Fibroblast of skin of left quadriceps (primary cell): ENCODE data around the gene ACSF2.
"Not testable (repeated sequence)": the region's sequence is repeated elsewhere in the genome, so short reads cannot be mapped to it uniquely, and the experiment has no call there.

ENCODE experiments used
- DNase-seq, 2 experiments: peaks; one replicate each; pipeline ENCODE4 v3.0.0-alpha.2; 2013; ENCODE audit warnings: low read depth in 2 of 2

The ACSF2 gene

GRCh38 chr17:50462446-50462845, 36.4 kb downstream of the ACSF2 start:
- no peak for DNase-seq

DNA sequence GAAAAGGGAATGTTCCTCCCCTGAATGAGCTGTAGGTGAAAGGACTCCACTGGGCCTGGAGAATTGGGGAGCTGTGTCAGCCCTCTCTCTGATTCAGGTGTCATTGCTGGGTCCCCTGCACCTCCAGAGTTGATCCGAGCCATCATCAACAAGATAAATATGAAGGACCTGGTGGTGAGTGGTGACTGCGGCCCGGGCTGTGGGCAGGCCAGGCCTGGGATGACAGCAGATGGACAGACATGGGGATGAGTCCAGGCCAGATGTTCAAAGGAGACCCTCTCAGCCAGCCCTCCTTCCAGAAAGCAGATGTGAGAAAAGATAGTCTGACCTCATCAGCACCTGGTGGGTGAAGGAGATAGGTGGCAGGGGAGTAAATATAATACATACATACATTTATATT, 38.1 kb downstream of the ACSF2 start:
- no peak for DNase-seq

DNA sequence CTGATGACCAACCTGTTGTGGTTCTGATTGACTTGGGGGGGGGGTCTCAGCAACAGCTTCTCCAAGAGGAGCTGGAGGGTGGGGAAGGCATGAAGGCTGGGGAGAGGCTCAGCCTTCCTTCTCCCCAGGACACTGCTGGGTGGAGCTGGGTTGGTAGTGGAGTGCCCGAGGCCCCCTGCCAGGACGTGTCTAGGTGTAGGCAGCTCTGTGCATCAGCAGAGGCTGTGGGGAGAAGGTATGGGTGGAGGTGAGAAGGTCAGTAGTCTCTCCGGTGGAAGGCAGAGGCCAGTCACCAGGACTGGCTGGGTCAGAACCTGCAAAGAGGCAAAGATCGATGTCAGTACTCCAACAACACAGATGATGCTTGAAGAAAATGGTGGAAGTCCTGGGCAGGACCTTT, 38.7 kb downstream of the ACSF2 start:
- no peak for DNase-seq

GRCh38 chr17:50465171-50465570, 39.2 kb downstream of the ACSF2 start:
- DNase-seq, result no peak

- DNase-seq, result no peak
Measured at GRCh38 chr17:50465635-50466034, 39.6 kb downstream of the ACSF2 start.

- no peak for DNase-seq
Measured at GRCh38 chr17:50466371-50467113, 40.5 kb downstream of the ACSF2 start.

GRCh38 chr17:50467114-50467854, 41.3 kb downstream of the ACSF2 start:
- DNase-seq, result no peak

DNA sequence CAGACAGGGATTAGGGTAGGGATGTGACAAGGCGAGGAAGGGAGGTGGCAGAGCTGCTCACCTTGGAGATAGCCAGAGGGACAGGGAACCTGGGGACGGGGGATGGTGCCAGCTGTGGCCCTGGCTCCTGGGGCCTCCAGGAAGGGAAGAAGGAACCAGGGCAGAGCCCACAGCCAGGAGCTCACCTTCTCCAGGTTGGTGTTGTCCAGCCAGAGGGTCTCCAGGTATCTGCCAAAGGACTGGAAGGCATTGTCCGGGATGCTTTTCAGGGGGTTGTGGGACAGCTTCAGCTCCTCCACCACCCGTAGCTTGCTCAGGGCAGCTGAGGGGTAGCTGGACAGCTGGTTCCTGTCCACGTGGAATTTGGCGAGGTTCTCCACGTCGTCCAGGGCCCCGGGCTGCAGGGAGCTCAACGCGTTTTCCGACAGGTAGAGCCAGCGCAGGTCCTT, 41.9 kb downstream of the ACSF2 start:
- no peak for DNase-seq

GRCh38 chr17:50468304-50469207, 42.5 kb downstream of the ACSF2 start, which contains the start of gene CHAD:
Gene CHAD (minus strand): TSS chr17:50468880. CDS start chr17:50468813, 67 bp downstream.
- no peak for DNase-seq

- DNase-seq, result no peak
Measured at GRCh38 chr17:50469208-50469605, 43.2 kb downstream of the ACSF2 start.

- DNase-seq, result no peak
Measured at GRCh38 chr17:50469671-50470305, 43.8 kb downstream of the ACSF2 start.

DNA sequence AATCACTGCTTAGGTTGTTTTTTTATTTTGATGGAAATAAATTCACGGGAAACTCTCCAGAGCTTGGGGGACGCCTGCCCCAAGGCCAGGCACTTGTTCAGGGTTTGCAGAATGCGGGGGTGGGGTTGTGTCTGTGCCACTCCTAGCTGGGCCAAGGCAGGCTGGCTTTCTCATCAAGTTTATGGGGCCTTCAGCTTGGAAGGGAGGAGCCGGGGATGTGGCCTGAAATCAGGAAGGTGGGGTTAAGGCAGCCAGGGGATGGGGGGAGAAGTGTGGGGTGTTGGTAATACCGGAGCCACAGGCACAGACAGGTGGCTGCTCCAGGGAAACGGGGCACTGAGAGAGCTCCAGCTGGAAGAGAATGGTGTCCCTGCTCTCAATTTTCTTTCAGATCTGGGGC, 44.4 kb downstream of the ACSF2 start:
- DNase-seq, result no peak

DNA sequence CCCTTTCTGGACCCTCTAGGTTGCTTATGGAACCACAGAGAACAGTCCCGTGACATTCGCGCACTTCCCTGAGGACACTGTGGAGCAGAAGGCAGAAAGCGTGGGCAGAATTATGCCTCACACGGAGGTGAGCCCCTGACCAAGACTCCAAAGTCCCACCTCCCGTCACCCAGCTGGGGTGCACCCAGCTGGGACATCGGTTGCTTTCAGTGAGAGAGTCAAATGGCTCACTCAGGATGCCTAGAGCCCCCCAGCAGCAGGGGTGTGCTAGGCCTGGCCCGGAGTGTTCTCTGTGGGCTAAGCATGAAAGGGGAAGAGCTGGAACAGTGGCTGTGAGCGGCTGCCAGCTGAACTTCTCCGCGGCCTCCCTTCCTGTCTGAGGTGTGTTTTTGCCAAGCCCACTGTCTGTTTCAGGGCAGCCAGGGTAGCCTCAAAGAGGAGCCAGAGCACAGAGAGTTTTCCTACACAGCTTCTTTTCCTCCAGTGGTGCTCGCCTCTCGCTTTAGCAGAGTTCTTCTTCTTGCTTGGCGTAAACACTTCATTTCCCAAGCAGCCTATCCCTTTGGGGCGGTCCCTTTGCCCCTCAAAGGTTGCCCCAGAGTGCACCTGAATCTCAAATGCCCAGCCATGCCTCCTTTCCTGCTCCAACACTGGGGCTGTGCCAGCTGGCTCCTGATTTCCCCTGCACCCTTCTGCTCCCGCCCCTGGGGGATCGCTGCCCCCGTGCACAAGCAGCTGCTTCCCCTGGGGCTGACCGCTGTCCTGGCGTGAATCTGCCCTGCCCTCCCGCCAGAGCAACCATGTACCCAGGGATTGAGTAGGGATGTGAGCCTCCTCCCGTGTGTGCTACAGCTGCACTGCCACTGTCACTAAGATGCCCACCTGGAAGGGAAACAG, 45.2 kb downstream of the ACSF2 start:
- no peak for DNase-seq

DNA sequence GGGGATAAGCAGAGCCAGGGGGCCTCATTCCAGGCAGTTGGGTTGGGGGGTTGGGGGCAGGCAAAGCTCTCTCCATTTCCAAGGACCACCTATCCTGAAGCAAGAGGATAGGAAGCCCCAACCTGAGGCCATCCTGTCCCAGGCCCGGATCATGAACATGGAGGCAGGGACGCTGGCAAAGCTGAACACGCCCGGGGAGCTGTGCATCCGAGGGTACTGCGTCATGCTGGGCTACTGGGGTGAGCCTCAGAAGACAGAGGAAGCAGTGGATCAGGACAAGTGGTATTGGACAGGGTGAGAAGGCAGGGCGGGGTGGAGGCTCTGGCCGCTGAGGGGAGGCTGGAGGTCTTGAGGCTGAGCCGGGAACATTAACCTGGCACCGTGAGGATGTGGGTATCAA, 46.3 kb downstream of the ACSF2 start:
- DNase-seq, result no peak

GRCh38 chr17:50472761-50473161, 46.7 kb downstream of the ACSF2 start:
- not testable (repeated sequence) for DNase-seq

GRCh38 chr17:50473901-50474300, 47.9 kb downstream of the ACSF2 start:
- no peak for DNase-seq

- DNase-seq, result no peak
Measured at GRCh38 chr17:50474523-50474922, 48.5 kb downstream of the ACSF2 start.

GRCh38 chr17:50475362-50475761, 49.3 kb downstream of the ACSF2 start:
- no peak for DNase-seq

DNA sequence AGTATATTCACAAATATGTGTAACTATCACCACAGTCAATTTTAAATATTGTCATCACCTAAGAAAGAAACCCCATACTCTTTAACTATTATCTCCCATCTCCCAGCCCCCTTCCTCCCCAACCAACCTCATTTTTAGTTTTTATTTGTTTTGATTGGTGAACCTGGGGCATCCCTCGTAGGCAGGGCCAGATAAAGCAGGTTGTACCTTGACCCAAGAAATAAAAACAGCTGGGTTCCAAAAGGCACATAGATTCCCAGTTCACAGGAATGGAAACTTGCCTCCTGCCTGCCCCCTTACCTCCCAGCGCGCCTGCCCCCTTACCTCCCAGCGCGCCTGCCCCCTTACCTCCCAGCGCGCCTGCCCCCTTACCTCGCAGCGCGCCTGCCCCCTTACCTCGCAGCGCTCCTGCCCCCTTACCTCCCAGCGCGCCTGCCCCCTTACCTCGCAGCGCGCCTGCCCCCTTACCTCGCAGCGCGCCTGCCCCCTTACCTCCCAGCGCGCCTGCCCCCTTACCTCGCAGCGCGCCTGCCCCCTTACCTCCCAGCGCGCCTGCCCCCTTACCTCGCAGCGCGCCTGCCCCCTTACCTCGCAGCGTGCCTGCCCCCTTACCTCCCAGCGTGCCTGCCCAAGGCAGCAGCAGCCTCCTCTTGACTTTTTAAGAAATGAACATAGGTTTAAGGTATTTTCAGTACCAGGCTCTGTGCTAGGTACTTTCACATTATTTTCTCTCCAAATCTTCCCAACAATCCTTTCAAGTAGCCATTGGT, 49.9 kb downstream of the ACSF2 start:
- not testable (repeated sequence) for DNase-seq
